Activated naive CD4-positive, alpha-beta T cell (primary cell): Measurements from ENCODE around the gene AANAT.

Experiments used
- DNase-seq, 4 experiments: peaks; one replicate each; lab custom pipeline; 2025; lab: John Stamatoyannopoulos, UW

The AANAT gene

DNA sequence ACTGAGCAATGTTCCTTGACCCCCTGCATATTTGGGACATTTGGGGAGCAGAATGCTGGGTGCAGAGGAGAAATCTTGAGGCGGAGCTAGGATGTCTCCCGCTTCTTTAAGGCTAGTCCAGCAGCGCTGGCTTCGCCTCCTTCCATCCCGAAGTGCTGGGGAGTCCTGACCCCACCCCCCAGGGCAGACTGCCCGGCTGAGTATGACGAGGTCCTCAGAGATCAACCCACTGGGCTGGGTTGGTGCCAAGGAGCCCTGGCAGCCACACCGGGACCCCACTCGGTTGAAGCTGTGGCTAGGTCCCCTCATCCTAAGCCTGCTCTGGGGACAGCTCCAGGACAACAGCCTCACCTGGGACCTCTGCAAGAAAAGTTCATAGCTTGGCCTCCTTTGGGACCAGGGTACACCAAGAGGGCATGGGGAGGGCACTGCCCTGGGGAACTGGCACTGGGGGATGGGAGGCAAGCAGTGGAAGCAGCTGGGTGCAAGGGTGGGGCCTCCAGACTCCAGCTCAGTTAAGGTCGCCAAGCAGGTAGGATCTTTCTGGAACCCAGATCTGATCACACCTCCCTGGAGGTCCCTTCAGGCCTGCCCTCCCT is 22.8 kb downstream of the AANAT start:
- DNase-seq, result no peak

DNA sequence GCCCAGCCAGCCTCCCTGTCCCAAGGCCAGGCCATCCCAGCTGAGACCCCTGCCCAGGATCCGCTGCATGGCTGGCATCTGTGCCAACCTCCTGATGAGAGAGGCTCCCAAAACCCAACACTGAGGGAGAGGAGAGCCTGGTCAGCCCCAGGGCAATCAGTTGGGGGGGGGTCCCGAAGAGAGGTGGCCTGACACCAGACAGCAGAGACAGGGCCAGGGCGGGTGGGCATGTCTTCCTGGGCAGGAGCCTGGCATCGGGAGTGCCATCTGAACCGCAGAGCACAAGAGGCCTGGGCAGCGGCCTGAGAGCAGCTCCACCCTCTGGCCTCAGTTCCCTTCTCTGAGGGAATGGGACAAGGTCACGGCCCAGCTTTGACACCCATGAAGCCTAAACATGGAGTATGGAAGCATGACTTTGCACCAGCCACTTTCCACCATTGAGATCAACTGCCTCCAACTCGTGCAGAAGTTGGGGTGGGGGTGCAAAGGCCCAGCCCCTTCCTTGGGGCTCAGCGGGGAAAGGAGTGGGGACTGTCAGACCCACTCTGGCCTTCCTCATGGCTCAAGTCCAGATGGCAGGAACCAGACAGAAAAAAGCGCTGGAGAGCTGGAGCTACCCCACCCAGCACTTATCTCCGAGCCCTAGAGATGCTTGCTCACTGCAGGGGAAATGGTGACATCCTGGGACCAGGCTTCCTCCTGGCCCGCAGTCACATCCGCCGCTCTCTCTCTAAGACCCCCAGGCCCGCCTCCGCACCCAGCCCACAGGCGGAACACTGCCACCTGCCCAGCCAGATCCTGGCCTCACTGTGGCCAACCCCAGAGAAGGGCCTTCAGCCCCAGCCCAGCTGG is 24.1 kb downstream of the AANAT start:
- DNase-seq, result no peak

DNA sequence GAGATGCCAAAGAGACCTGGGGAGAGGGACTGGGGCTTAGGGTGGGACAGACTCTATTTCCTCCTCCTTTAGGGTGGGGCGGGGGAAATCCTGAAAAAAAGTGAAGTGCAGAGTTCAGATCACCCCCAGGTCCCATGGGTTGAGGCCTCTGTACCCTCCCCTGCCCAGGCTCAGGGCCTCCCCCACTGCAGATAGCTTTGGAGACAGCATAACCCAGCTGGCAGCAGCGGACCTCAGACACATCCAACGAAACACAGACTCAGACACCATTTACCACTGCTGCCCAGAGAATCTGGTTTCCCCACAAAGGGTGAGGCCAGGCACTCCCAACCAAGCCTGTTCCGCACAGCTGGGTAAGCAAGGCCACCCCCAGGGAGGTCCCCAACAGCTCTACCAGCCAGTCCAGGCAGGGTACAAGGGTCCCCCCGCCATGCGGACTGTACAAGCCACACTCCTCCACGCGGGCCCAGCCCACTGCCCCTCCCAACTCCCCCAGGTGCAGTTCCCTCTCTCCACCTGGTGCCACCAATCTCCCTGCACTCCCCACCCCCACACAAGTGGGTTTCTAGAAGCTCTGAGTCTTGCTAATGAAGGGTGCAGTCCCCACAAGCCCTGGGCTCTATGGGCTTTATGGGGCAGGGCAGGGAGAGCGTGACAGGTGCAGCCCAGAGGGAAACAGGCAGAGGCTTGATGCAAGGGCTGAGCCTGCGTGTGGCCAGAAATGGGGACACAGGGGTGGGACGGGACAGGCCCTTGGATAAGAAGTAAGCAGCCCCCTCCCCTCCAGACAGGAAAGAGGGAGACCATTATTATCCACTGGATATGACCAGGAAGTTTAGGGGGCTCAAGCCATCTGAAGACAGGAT is 25.0 kb downstream of the AANAT start:
- DNase-seq, result no peak

DNA sequence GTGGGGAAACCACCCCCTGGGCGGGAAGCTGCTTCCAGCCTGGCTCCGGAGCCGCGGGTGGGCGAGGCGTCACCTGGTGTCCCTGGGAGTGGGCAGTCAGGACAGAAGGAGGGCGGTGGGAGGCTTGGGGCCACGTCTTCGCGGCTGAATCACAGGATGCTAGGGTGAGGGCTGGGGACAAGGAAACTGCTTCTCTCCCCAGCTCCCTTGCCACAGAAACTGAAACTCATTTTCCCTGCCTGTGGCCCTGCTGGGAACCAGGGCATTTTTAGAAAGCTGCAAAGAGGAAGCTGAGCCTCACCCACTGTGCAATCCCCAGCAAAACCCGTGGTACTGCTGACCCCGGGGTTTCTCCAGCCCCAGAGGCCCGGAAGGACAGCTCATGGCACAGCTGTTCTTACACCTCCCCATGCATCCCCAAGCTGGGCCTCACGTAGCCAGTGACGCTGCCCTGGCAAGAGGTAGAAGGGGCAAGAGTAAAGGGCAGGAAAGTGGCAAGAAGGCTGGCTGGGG is 25.6 kb downstream of the AANAT start:
- no peak for DNase-seq

DNA sequence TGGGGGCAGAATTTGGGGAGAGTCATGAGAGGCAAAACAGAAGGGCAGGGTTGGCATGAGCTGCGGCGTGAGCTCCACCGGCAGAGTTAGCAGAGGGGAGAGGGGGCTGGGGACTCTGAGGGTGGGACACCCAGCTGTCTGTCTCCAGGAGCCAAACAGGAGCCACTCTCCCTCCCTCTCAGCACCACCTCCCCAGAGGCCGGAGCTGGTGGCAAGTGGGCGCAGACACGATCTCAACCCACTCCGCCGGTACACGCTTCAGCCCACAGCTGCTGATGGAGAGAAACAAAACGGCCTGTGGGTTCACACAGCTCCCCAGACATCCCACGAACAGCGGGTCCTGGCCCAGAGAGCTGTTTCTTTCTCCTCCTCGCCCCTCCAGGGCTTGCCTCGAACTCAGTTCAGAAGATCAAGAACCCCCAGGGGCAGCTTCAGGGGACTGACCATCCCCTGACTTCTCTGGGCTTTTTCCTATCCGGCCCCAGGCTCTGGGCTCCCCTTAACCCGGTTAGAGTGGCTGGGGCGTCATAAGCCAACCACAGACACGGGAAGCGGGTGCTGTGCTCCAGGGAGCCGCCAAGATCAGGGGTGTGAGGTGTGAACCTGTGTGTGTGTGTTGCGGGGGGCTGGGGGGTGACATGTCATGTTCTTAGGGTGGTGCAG is 26.2 kb downstream of the AANAT start:
- DNase-seq, result no peak

DNA sequence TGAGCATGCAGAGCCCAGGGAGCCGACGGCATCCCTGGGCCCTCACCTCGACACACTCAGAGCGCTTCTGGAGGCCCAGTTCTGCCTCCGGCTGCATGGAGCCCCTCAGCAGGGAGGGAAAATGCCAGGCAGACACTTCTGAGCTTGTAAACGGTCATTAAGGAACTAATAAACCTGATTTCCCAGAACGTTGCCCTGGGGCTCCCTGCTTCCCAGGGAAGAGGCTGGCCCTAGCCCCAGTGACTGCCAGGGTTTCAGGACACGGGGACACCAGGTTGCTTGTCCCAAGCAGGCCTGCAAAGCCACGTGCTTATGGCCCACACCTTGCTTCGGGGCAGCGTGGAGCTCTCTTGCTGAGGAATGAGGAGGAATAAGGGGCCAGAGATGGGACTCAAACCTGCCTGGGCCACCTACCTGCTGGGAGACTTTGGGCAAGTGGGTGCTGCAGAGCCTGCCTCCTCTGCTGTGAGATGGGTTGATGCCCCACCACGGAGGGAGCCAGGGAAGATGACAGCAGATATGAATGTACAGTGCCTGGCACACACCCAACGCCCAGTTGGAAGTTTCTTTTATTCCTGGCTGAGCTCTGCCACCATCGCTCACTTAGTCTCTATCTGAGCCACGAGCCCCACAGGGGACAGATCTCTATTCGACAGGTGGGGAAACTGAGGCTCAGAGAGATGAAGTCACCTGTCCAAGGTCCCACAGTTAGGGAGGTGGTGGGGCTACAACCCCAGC is 28.4 kb downstream of the AANAT start:
- DNase-seq, result no peak

DNA sequence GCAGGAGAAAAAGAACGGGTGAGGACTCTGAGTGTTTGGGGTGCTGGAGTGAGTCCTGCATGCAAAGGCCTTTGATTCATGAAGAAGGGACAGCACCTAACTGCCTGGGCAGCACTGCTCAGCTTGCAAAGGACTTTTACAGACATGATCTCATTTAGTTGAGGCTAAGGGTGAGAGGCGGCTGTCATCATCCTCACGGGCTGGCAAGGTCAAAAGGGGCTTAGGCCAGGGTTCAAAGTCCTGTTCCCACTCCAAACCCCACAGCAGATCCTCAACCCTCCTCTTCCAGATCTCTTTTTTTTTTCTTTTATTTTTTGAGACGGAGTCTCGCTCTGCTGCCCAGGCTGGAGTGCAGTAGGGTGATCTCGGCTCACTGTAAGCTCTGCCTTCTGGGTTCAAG is 29.1 kb downstream of the AANAT start:
- DNase-seq, result no peak

DNA sequence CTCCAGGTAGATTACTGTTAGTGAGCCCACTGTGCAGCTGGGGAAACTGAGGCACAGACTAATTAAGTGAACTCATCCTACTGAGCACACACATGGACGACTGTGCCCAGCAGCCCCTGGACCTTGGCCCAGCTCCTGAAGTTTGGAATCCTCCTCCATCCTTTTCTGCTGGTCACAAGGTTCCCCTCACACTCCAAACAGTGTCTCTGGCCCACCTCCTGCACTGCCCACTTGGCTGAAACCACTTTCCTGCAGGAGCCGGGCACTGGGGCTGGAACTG is 30.2 kb downstream of the AANAT start:
- DNase-seq, result no peak

DNA sequence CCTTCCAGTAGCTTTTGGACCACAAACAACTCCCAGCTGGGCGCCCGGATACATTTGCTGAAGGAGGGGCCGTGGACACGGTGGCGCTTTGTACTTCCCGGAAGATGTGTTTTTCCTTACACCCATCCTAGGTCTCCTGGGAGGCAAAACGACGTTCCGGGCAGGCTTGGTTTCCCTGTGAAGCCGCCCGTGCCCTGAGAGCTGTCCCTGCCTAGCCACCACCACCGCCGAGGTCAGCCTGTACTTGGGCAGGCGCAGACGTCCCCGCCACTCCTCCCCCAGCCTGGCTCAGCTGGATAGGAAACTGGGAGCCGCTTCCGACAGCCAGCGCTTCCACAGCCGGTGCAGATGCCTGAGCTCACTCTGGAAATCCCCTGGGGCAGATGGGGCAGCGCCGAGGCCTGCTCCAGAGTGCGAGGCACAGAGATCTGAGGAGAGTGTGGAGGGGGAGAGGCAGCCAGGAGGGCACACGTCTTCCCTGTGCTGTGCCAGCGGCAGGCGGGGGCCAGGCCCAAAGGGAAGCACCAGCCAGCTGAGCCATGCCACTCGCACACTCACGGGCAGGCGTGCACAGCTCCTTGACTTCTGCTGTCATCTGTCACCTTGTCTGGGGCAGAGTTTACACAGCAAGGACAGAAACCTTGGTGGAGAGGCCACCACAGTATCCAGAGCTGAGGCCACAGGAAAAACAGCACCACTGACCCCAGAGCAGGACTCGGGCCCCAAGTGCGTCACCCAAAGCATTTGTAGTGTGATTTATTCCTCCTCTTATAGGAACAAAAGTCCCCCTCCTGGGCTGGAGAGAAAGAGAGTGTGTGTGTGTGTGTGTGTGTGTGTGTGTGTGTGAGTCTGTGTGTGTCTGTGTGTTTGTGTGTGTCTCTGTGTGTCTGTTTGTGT is 30.8 kb downstream of the AANAT start:
- no peak for DNase-seq

DNA sequence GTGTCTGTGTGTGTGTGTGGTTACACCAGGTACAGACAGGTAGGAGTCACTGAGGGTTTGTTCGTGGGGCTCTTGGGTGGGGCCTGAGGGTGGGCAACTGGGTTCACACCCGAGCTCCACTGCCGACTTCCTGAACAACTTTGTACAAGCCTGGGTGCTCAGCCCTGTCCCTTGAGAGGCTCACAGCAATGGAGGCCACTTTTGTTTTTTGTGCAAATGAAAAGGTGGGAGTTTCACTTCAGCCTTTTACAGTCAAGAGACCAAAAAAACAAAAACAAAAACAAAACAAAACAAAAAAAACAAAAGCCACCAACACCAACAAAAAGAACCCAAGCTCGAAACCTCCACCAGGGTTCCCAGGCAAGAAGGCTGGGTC is 31.5 kb downstream of the AANAT start:
- DNase-seq, result no peak

DNA sequence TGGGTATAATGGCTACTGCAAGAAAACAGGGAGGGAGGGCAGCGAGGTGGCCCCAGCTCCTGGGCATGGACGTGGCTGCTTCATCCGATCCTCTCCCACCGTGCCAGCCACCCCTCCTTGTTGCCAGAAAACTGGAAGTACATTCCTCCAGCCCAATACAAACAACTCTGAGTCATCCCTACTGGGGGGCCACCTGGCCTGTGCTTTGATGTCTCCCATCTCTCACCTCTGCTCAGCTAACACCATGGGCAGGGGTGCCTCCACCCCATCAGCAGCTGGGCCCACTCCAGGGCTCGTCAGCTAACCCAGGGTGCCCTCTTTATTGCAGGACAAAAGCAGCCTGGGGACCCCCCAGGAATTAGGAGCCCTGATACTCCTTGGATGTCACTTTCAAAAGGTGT is 31.9 kb downstream of the AANAT start:
- no peak for DNase-seq

DNA sequence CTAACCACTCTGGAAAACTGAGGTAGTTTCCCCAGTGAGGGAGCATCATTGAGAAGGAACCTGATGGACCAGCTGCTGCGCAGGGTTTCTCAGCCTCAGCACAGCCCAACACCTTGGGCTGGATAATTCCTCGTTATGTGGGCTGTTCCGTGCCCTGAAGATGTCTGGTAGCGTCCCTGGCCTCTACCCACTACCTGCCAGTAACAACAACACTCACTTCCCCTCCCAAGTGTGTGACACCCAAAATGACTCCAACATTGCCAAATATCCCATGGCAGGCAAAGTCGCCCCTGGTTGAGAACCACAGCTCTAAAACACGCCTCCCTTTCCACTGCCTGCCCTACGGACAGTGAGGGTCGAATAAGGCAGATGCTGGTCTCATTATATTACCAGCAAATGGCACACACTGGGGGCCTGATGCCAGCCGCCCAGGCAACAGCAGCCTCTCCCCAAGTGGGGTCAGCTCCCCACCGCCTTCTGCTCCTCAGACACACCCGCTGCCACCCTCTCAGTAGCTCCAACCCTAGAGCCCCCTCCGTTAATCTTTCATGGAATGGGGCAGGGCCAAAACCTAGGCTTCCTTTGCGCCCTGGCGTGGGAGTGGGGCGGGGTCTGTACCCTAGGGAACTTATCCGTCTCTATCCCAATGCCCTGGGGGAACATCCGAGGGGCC is 32.8 kb downstream of the AANAT start:
- no peak for DNase-seq

DNA sequence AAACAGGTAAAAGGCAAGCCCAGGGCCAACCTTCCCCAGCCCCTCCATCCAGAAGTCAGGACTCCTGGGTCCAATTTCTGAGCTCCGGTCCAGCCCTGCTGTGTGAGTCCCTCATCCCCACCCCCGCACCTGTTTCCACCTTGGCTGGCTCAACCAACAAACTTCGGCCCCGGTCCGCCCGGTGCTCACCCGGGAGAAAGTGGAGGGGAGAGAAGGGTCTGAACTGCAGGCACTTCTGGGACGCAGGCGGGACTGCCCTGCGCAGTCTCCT is 33.3 kb downstream of the AANAT start:
- DNase-seq, result no peak

DNA sequence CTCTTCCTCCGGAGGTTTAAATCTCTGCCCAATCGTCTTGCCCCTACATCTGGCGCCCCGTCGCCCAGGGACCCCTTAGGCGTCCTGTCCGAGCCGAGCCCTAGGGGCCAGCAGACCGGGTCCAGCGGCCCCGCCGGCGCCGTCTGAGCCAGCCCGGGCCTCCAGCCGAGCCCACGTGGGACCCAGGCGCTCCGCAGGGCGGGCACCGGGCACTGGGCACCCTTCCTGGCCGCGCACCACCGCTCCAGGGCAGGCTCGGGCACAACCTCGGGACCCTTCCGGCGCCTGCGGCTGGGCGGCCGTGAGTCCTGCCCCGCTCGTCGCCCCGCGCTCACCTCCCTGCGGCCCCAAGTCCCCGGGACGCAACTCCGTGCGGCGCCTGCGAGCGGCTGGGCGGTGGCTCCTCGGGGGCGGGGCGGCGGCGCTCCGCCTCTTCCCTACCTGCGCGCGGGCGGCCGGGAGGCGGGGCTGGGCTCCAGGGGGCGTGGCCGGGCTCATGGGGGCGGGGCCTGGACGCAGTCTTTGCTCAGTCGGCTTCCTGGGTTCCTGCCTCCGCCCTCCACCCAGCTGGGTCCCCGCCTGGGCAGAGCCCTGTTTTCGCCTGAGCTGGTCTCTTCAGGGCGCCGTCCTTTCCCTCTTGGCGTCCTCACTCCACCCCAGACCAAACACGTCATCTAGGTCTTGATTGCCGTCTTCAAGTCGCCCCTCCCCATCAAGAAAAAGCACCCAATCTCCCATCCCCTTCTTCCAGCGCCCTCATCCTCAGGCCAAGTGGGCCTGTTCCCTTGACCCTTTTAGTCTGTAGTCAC is 33.8 kb downstream of the AANAT start, which contains the start of gene RHBDF2:
TSS of gene RHBDF2 (minus strand) at position 406 of the 809 bp plus-strand sequence. CDS start 19,899 bp downstream, outside the sequence.
- DNase-seq, result peak; percentile 91 to 97 (median 96)

DNA sequence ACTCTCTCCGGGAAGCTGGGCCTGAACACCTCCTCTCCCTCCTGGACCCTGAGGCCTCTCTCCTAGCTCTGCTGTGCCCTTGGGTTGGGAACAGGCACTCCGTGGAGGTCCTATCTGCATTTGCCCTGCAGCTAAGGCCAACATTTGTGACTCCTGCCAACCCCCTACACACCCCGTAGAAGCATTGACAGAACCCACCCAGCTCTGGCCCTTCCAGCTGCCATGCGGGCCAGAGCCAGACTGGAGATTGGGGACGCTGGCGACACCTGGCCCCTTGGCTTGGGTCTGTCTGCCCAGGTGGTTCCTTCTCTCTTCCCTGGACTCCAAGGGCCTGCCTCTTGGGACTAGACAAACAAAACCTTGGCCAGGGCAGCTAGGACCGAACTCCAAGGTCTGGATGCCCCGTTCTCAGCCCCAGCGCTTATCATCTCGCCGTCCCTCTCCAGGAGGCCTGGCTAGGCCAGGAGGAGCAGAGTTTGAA is 34.5 kb downstream of the AANAT start:
- DNase-seq, result no peak

DNA sequence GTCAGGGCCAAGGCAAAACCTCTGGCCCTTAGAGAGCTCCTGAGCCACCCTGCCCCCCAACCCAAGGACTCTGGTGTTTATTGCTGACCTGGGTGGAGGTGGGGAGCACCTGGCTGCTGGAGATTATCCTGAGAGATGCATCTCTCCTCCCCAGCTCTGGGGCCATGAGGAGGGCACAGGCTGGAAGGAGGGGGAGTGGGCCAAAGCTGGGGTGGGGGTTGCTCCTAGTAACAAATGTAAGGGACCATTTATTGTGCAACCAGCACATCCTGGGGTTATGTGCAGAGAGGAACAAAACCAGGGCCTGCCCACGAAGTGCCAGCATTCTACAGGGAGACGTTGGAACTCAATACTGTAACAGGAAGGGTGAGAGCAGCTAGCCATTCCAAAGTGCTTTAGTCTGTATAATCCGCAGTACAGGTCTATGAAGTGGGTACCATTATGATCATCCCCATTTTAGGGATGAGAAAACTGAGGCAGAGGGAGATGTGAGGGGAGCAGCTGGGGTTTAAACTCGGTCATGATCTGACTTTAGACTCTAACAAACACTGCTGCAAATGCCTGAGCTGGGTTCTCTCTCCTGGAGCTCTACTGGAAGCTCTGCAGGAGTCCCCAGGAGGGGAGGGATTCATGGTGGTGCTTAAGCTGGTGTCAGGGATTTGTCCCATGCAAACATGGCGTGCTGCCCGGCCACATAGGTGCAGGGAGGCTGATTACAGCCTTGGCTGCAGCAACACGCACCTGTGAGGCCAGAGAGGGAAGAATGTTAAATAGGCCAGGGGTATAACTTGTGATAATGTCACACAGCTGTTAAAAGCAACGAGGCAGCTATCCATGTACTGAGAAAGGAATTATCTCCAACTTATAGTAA is 35.2 kb downstream of the AANAT start:
- no peak for DNase-seq

DNA sequence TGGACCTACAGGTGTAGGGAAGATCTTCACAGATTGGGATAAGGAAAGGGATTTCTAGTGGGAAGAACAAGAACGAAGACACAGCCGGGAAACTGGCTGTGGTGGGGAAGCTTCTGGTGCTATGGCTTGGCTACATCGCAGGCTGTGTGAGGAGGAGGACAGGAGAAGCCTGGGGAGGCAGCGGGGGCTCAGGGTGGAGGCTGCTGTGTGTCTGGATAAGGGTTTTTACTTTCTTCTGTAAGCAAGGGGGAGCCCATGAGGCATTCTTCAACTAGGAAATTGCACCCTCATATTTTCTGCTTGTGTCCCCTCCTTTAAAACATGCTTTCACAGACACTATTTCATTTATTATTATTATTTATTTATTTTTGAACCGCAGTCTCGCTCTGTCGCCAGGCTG is 36.7 kb downstream of the AANAT start:
- no peak for DNase-seq
